ENCODE results near the gene OLFML1. TPM values are rescaled to one million over a fixed set of nuclear protein-coding genes. Genes with fewer than 3 reads are reported as not detected.
"Not testable (repeated sequence)": the region's sequence is repeated elsewhere in the genome, so short reads cannot be mapped to it uniquely, and the experiment has no call there.

The OLFML1 gene
- total RNA-seq, 4 donors from 2014 or later: 1.2 to 13.1 (median 6.6) TPM

DNA sequence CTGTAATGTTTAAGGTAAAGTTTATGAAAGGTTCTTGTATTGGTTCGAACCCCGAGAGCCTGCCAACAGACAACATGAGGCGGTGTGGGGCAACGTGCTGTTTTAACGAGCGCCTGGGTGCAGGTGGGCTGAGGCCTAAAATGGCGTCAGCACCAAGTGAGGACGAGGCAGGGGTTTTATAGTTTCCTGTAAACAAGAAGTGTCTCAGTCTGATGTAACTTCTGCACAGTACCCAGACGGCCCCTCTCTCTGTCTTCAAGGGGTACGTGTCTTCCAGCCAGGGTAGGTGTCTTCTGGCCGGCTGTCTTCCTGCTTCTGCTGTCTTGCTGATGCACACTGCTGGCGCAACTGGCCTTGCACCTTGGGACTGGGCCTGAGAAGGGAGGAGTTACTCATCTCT, 31.2 kb downstream of the OLFML1 start:
- Histone ChIP-seq H3K36me3 (no peaks in the 10 kb centered on the region), H3K27ac (no peak overlapping the region), H3K4me3 (no peak overlapping the region), H3K4me1 (peaks cover 0 to 44% (median 31%) of the 10 kb centered on the region in 4 donors), H3K9me3 (no peaks in the 10 kb centered on the region), H3K27me3 (no peaks in the 10 kb centered on the region)
- WGBS, 2 donors: 93% methylated on average over 11 to 12 of the region's 12 CpGs
- no peak for DNase-seq (ENCODE audit: low spot score in 2 of 2)
- TF ChIP-seq EP300 (IDR thresholded peaks at IDR 0.05) (no peak), POLR2A (IDR thresholded peaks at IDR 0.05) (no peak)
- TF ChIP-seq, protein P1, sequence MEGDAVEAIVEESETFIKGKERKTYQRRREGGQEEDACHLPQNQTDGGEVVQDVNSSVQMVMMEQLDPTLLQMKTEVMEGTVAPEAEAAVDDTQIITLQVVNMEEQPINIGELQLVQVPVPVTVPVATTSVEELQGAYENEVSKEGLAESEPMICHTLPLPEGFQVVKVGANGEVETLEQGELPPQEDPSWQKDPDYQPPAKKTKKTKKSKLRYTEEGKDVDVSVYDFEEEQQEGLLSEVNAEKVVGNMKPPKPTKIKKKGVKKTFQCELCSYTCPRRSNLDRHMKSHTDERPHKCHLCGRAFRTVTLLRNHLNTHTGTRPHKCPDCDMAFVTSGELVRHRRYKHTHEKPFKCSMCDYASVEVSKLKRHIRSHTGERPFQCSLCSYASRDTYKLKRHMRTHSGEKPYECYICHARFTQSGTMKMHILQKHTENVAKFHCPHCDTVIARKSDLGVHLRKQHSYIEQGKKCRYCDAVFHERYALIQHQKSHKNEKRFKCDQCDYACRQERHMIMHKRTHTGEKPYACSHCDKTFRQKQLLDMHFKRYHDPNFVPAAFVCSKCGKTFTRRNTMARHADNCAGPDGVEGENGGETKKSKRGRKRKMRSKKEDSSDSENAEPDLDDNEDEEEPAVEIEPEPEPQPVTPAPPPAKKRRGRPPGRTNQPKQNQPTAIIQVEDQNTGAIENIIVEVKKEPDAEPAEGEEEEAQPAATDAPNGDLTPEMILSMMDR (IDR thresholded peaks at IDR 0.05): no peak

DNA sequence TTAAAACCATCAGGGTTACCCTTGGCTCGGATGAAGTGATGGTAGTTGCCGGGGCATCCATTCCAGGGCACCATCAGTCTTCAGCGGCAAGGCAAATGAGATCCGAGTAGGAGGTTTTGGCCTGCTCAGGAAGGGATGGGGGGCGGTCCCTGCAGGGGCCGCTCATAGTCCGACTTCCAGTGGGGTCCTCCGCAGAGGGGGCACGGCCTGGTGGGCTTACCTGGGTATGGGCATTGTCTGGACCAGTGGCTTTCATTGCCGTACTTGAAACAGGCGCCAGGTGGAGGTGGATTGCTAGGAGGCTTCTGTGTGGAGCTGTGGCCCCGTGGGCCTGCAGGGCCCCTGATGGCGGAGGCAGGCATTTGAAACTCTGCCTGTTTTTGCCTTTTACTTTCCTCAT, 32.4 kb downstream of the OLFML1 start:
- DNase-seq (ENCODE audit: low spot score in 2 of 2); H3K9me3 ChIP-seq; H3K27me3 ChIP-seq; H3K27ac ChIP-seq; H3K36me3 ChIP-seq; H3K4me3 ChIP-seq: not testable (repeated sequence)
- WGBS, 2 donors: 94 to 96% methylated on average over 8 to 13 of the region's 13 CpGs
- peaks cover 0 to 42% (median 30%) of the 10 kb centered on the region in 4 donors for H3K4me1 ChIP-seq

DNA sequence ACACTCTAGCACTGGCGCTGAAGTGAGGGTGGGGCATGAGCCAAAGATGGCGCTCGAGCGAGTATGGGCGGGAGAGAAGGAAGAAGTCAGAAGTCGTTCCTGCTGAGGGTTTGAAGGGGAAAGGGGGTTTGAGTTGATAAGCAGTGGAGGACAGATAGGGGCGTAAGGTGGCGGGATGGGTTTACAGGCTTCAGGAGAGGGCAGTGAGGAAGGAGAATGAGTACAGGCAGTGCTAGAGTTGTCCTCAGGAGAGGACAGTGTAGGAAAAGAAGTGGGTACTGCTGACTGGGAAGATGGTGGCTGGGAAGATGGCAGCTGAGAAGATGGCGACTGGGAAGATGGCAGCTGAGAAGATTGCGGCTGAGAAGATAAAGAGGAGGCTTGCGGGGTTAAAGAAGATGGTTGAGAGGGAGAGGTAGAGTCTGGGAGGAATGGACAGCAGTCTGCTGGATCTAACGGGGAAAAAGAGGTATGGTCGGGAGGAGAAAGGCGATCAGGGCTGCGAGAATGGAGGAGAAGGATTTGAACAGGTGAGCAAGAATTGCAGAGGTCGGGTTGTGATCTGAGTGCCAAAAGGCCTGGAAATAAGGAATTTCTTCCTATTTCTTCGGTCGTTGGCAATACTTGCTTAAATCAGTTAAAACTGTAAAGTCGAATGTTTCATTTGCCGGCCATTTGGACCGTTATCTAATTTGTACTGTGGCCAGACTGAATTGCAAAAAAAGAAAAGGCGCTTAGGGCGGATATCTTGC, 33.7 kb downstream of the OLFML1 start:
- Histone ChIP-seq H3K4me1 (peaks cover 0 to 51% (median 38%) of the 10 kb centered on the region in 4 donors), H3K27me3 (no peaks in the 10 kb centered on the region), H3K27ac (no peak overlapping the region), H3K36me3 (no peaks in the 10 kb centered on the region), H3K4me3 (no peak overlapping the region), H3K9me3 (no peaks in the 10 kb centered on the region)
- no peak for DNase-seq (ENCODE audit: low spot score in 2 of 2)
- TF ChIP-seq, protein P1 (IDR thresholded peaks at IDR 0.05): no peak
- TF ChIP-seq EP300 (IDR thresholded peaks at IDR 0.05) (no peak), POLR2A (IDR thresholded peaks at IDR 0.05) (no peak)
- 94 to 95% methylated on average over 23 of the region's 23 CpGs for WGBS, 2 donors

DNA sequence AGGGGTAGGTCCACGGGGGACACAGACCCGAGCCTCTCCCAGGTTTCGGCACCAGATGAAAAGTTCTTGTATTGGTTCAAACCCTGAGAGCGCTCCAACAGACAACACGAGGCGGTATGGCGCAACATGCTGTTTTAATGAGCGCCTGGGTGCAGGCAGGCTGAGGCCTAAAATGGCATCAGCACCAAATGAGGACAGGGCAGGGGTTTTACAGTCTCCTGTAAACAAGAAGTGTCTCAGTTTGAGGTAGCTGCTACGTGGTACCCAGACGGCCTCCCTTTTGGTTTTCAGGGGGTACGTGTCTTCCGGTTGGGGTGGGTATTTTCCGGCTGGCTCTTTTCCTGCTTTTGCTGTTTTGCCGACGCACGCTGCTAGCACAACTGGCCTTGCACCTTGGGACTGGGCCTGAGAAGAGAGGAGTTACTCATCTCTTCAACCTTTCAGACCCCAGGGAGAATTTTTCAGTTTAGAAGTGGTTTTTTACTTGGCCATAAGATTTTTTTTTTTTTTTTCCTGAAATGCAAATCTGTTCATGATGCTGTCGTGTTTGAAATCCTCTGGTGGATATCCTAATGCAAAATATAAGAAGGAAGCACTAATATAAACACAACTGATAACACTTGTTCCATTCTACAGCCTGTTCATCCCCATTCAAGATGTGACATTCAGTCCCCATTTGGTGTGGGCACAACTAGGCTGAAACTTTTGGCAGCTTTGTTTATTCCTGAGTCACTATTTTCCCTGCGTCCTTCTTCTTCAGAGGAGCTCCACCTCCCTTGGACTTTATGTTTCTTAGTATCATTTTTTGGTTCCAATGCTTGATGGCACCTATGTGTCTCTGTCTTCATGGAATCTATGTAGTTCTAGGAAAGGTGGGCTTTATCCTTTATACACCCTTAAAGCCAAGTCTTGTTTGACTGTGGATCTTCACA, 35.0 kb downstream of the OLFML1 start:
- TF ChIP-seq EP300 (IDR thresholded peaks at IDR 0.05) (no peak), POLR2A (IDR thresholded peaks at IDR 0.05) (no peak)
- TF ChIP-seq, protein P1 (IDR thresholded peaks at IDR 0.05): no peak
- H3K36me3 ChIP-seq: no peaks in the 10 kb centered on the region
- no peaks in the 10 kb centered on the region for H3K9me3 ChIP-seq
- no peaks in the 10 kb centered on the region for H3K27me3 ChIP-seq
- WGBS, 2 donors: 64 to 77% methylated on average over 18 of the region's 18 CpGs
- peaks cover 0 to 50% (median 44%) of the 10 kb centered on the region in 4 donors for H3K4me1 ChIP-seq
- DNase-seq (ENCODE audit: low spot score in 2 of 2): no peak
- H3K27ac ChIP-seq: peak overlapping the region; percentile 51 to 87 (median 70)
- no peak overlapping the region for H3K4me3 ChIP-seq

DNA sequence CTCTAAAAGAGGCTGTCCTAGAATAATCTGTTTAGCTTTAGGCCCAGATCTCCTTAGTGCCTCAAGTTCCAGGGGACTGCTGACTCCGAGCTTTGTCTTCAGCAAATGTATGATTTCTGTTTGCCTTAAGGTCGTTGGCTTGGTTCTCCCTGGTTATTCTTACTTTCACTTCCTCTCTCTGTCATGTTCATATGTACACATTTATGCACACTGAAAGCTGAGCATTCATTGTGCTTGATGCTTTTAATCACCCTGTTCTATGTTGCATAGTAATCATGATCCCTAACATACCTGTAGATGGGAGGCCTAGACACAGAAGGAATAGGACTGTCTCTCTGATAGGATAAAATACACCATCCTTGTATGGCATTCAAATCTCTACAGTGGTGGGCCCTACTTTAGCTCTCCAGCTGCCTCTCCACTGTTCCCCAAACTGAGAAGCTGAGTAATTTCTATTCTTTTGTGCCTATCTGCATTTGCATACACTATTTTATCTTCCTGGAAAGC, 35.7 kb downstream of the OLFML1 start:
- 0 to 32% methylated on average over 2 of the region's 2 CpGs for WGBS, 2 donors
- DNase-seq (ENCODE audit: low spot score in 2 of 2): no peak
- Histone ChIP-seq H3K27ac (peak overlapping the region; percentile 51 to 87 (median 70)), H3K27me3 (no peaks in the 10 kb centered on the region), H3K36me3 (no peaks in the 10 kb centered on the region), H3K4me3 (no peak overlapping the region), H3K4me1 (peaks cover 0 to 50% (median 44%) of the 10 kb centered on the region in 4 donors), H3K9me3 (no peaks in the 10 kb centered on the region)
- TF ChIP-seq EP300 (IDR thresholded peaks at IDR 0.05) (no peak), POLR2A (IDR thresholded peaks at IDR 0.05) (no peak)
- TF ChIP-seq, protein P1 (IDR thresholded peaks at IDR 0.05): no peak

Measured in tibial nerve (tissue), 4 donors.